H1 (cell line): ENCODE results near the gene TPD52L1. TPM values are rescaled to one million over a fixed set of nuclear protein-coding genes. Genes with fewer than 3 reads are reported as not detected.

ENCODE experiments used
- CTCF ChIA-PET: fragments of 300-600 bp; sonication (Branson Sonifier 250); formaldehyde crosslinking; loops from one replicate; lab custom pipeline; 2021; ENCODE audit not compliant: partially characterized antibody; lab: Charles Lee
- POLR2A ChIA-PET: fragments of 300-600 bp; sonication (Branson Sonifier 250); formaldehyde crosslinking; loops from one replicate; lab custom pipeline; 2021; ENCODE audit warnings: inconsistent platforms; ENCODE audit not compliant: partially characterized antibody; lab: Charles Lee
- DNase-seq, 2 experiments: peaks; one replicate each; pipeline versions ENCODE4 v3.0.0 to v3.0.0-alpha.2; 2010 to 2022; ENCODE audit warnings: low spot score in 2 of 2, low read depth in 1 of 2, mixed read lengths in 1 of 2
- FAIRE-seq: peaks from 2 replicates; lab custom pipeline; 2011; peaks lifted over from hg19 to GRCh38; lab: Jason Lieb, UNC
- H2AFZ ChIP-seq: 2 replicates; pipeline ENCODE4 v1.8.1; 2012; ENCODE audit warnings: low read length, inconsistent platforms
- H2AK5ac ChIP-seq: 2 replicates; pipeline ENCODE4 v1.6.1; 2013; ENCODE audit warnings: low read depth, low read length
- H2BK120ac ChIP-seq: replicated peaks from 2 replicates; pipeline ENCODE3; 2013; ENCODE audit warnings: low read depth, low read length, inconsistent platforms
- H2BK12ac ChIP-seq: 2 replicates; pipeline ENCODE4 v1.6.1; 2013; ENCODE audit warnings: low read depth, low read length
- H2BK15ac ChIP-seq: 2 replicates; pipeline ENCODE4 v1.6.1; 2013; ENCODE audit warnings: low read length
- H2BK20ac ChIP-seq: 2 replicates; pipeline ENCODE4 v1.6.1; 2013; ENCODE audit warnings: low read length
- H2BK5ac ChIP-seq: 2 replicates; pipeline ENCODE4 v1.6.1; 2013; ENCODE audit warnings: low read depth, low read length
- H3K14ac ChIP-seq: 2 replicates; pipeline ENCODE4 v1.6.1; 2013; ENCODE audit warnings: inconsistent platforms; ENCODE audit not compliant: insufficient read length
- H3K18ac ChIP-seq: 2 replicates; pipeline ENCODE4 v1.6.1; 2013; ENCODE audit warnings: low read length; ENCODE audit errors: extremely low read depth
- H3K23ac ChIP-seq: 2 replicates; pipeline ENCODE4 v1.6.1; 2013; ENCODE audit warnings: inconsistent platforms; ENCODE audit not compliant: insufficient read length
- H3K23me2 ChIP-seq: 2 replicates; pipeline ENCODE4 v1.6.1; 2013; ENCODE audit warnings: low read depth, low read length
- H3K27ac ChIP-seq: 2 replicates; pipeline ENCODE4 v1.6.1; 2011; ENCODE audit warnings: low read depth, low read length, inconsistent platforms
- H3K27me3 ChIP-seq, 4 experiments: replicated peaks in 1 of 4; 1 replicate in 1 of 4; 2 replicates in 3 of 4; pipeline versions ENCODE4 v1.6.1 to v1.8.1; 2011 to 2013; ENCODE audit warnings: low read length in 3 of 4, mild to moderate bottlenecking in 3 of 4, inconsistent platforms in 2 of 4, mixed read lengths in 2 of 4, moderate library complexity in 1 of 4; ENCODE audit not compliant: control insufficient read depth in 3 of 4, insufficient read depth in 3 of 4; ENCODE audit errors: extremely low read depth in 1 of 4
- H3K36me3 ChIP-seq, 4 experiments: 2 replicates each; pipeline versions ENCODE4 v1.6.1 to v1.8.1; 2011 to 2013; ENCODE audit warnings: mild to moderate bottlenecking in 4 of 4, low read length in 3 of 4, moderate library complexity in 2 of 4, control low read depth in 1 of 4, inconsistent platforms in 1 of 4; ENCODE audit not compliant: insufficient read depth in 4 of 4, control insufficient read depth in 2 of 4
- H3K4ac ChIP-seq: replicated peaks from 2 replicates; pipeline ENCODE3; 2013; ENCODE audit warnings: low read length, low read depth, mixed read lengths, inconsistent platforms; ENCODE audit not compliant: insufficient read length
- H3K4me1 ChIP-seq, 4 experiments: replicated peaks in 1 of 4; 1 replicate in 1 of 4; 2 replicates in 3 of 4; pipeline versions ENCODE4 v1.6.1 to v1.8.1; 2011 to 2013; ENCODE audit warnings: low read length in 3 of 4, inconsistent platforms in 2 of 4, mixed read lengths in 1 of 4; ENCODE audit not compliant: insufficient read depth in 4 of 4, control insufficient read depth in 3 of 4
- H3K4me2 ChIP-seq, 2 experiments: 2 replicates each; pipeline versions ENCODE4 v1.6.1 to v1.8.1; 2011 to 2013; ENCODE audit warnings: low read depth in 2 of 2, low read length in 2 of 2, control low read depth in 1 of 2, inconsistent platforms in 1 of 2, mild to moderate bottlenecking in 1 of 2; ENCODE audit not compliant: insufficient read depth in 1 of 2
- H3K4me3 ChIP-seq, 4 experiments: fragments of 200-600, 300-600 bp in 1 of 4; sonication (generic), shearing (Covaris generic), sonication (Bioruptor Twin) in 1 of 4; 2 replicates each; pipeline versions ENCODE4 v1.5.1 to v1.8.1; 2011 to 2016; ENCODE audit warnings: low read length in 4 of 4, low read depth in 3 of 4, control low read depth in 2 of 4, inconsistent platforms in 2 of 4, mild to moderate bottlenecking in 2 of 4, mixed read lengths in 1 of 4, moderate library complexity in 1 of 4; ENCODE audit not compliant: insufficient read depth in 2 of 4; ENCODE audit errors: extremely low read depth in 1 of 4
- H3K56ac ChIP-seq: replicated peaks from 2 replicates; pipeline ENCODE3; 2013; ENCODE audit warnings: low read depth, mild to moderate bottlenecking, mixed read lengths, low read length, inconsistent platforms; ENCODE audit not compliant: insufficient read length
- H3K79me1 ChIP-seq: 2 replicates; pipeline ENCODE4 v1.6.1; 2013; ENCODE audit warnings: low read depth, low read length, control low read depth
- H3K79me2 ChIP-seq, 2 experiments: 2 replicates each; pipeline versions ENCODE4 v1.6.1 to v1.8.1; 2012 to 2013; ENCODE audit warnings: low read length in 2 of 2, mild to moderate bottlenecking in 2 of 2, inconsistent platforms in 1 of 2; ENCODE audit not compliant: insufficient read depth in 2 of 2, control insufficient read depth in 1 of 2
- H3K9ac ChIP-seq, 4 experiments: replicated peaks in 1 of 4; 1 replicate in 1 of 4; 2 replicates in 3 of 4; pipeline versions ENCODE4 v1.6.1 to v1.8.1; 2011 to 2013; ENCODE audit warnings: low read depth in 3 of 4, low read length in 3 of 4, control low read depth in 2 of 4, mild to moderate bottlenecking in 2 of 4, moderate library complexity in 2 of 4, inconsistent platforms in 1 of 4; ENCODE audit errors: extremely low read depth in 1 of 4
- H3K9me3 ChIP-seq, 2 experiments: 2 replicates each; pipeline versions ENCODE4 v1.6.1 to v1.8.1; 2012 to 2013; ENCODE audit warnings: mild to moderate bottlenecking in 2 of 2, moderate library complexity in 2 of 2, control low read depth in 1 of 2, inconsistent platforms in 1 of 2, low read depth in 1 of 2, low read length in 1 of 2, mixed read lengths in 1 of 2; ENCODE audit not compliant: insufficient read depth in 2 of 2
- H4K20me1 ChIP-seq, 2 experiments: replicated peaks in 1 of 2; 2 replicates each; pipeline versions ENCODE3 to v1.8.1; 2011 to 2013; ENCODE audit warnings: inconsistent platforms in 2 of 2, low read length in 2 of 2, mild to moderate bottlenecking in 1 of 2; ENCODE audit not compliant: insufficient read depth in 2 of 2, control insufficient read depth in 1 of 2
- H4K5ac ChIP-seq: 2 replicates; pipeline ENCODE4 v1.6.1; 2013; ENCODE audit warnings: low read length, low read depth, mixed read lengths, inconsistent platforms; ENCODE audit not compliant: insufficient read length
- H4K8ac ChIP-seq: 2 replicates; pipeline ENCODE4 v1.8.0; 2013; ENCODE audit warnings: mild to moderate bottlenecking, moderate library complexity, low read length, inconsistent platforms; ENCODE audit not compliant: insufficient read depth; ENCODE audit errors: extremely low read depth
- H4K91ac ChIP-seq: replicated peaks from 2 replicates; pipeline ENCODE3; 2013; ENCODE audit warnings: low read length, mixed read lengths, inconsistent platforms; ENCODE audit not compliant: insufficient read length
- ASH2L ChIP-seq: fragments of 200-600, 300-600 bp; sonication (generic); IDR thresholded peaks from one replicate; pipeline ENCODE4 v1.7.1; 2017; ENCODE audit warnings: low read length
- CHD1 ChIP-seq: IDR thresholded peaks from 2 replicates; pipeline ENCODE4 v1.6.1; 2012; ENCODE audit warnings: low read depth, low read length, improper control_type of control experiment
- CTBP2 ChIP-seq: IDR thresholded peaks from 2 replicates; pipeline ENCODE4 v1.7.0; 2011; ENCODE audit warnings: borderline replicate concordance, mild to moderate bottlenecking, moderate library complexity, mixed read lengths, low read length; ENCODE audit not compliant: insufficient read depth, insufficient read length
- MAFK ChIP-seq: IDR thresholded peaks from 2 replicates; pipeline ENCODE4 v1.6.1; 2012; ENCODE audit warnings: low read depth, mild to moderate bottlenecking, improper control_type of control experiment, low read length
- POLR2AphosphoS5 ChIP-seq: IDR thresholded peaks from 2 replicates; pipeline ENCODE4 v1.6.1; 2011; ENCODE audit warnings: low read depth, low read length
- RAD21 ChIP-seq, 2 experiments: IDR thresholded peaks in 1 of 2; conservative IDR thresholded peaks in 1 of 2; 2 replicates each; pipeline ENCODE4 v1.6.1; 2011; ENCODE audit warnings: low read depth in 2 of 2, low read length in 2 of 2, improper control_type of control experiment in 1 of 2, inconsistent platforms in 1 of 2, mild to moderate bottlenecking in 1 of 2, moderate library complexity in 1 of 2
- RXRA ChIP-seq: IDR thresholded peaks from 2 replicates; pipeline ENCODE4 v1.6.1; 2011; ENCODE audit warnings: low read depth, mild to moderate bottlenecking, low read length, moderate library complexity; ENCODE audit not compliant: insufficient read depth
- SP2 ChIP-seq: IDR thresholded peaks from 2 replicates; pipeline ENCODE4 v1.6.1; 2012; ENCODE audit warnings: mild to moderate bottlenecking, low read length, inconsistent platforms
- TAF1 ChIP-seq: IDR thresholded peaks from 2 replicates; pipeline ENCODE4 v1.6.1; 2011; ENCODE audit warnings: mild to moderate bottlenecking, low read depth, low read length
- WGBS, 2 experiments: shearing (Covaris generic) in 1 of 2; methylation state at CpG; one replicate each; pipeline versions ENCODE4 v1.1.6 to v1.1.7; 2013 to 2015; ENCODE audit warnings: low lambda C conversion rate in 2 of 2, mixed read lengths in 2 of 2, inconsistent platforms in 1 of 2, low coverage in 1 of 2, missing lambda C conversion rate in 1 of 2; ENCODE audit not compliant: insufficient replicate concordance in 2 of 2, insufficient coverage in 1 of 2, insufficient read length in 1 of 2; ENCODE audit errors: extremely low coverage in 1 of 2, missing lambda C conversion rate in 1 of 2; 5-methylcytosine and 5-hydroxymethylcytosine counted together
- polyA plus RNA-seq, 7 experiments: library from polyadenylated mRNA; depleted of rRNA in 3 of 7; stranded (reverse) in 5 of 7; unstranded in 2 of 7; fragments of >200 nt in 5 of 7; fragments of 200-250 nt in 2 of 7; gene quantifications; 1 replicate in 5 of 7; 2 replicates in 1 of 7; 4 replicates in 1 of 7; pipeline versions ENCODE4 v1.2.1 to v1.2.3, GENCODE V29; 2011 to 2013; ENCODE audit warnings: missing spikeins in 2 of 7, mixed read lengths in 2 of 7
- total RNA-seq: library from RNA; stranded (reverse); fragmentation: NEBNext Ultra II Directional; extraction: Animal tissue kit (Norgen Biotek cat#: 25700); gene quantifications from 2 replicates; pipeline ENCODE4 v1.2.1, GENCODE V29; 2021
- TF ChIP-seq, protein P1 (sequence below): IDR thresholded peaks from 2 replicates; pipeline ENCODE4 v1.6.1; 2012; ENCODE audit warnings: inconsistent platforms

Gene TPD52L1
- total and polyA plus RNA-seq, 2 of the 8 experiments (the other 6 are each of a cell fraction or from before 2014, with no cell fraction given) = 7.4 to 14.2 TPM

DNA sequence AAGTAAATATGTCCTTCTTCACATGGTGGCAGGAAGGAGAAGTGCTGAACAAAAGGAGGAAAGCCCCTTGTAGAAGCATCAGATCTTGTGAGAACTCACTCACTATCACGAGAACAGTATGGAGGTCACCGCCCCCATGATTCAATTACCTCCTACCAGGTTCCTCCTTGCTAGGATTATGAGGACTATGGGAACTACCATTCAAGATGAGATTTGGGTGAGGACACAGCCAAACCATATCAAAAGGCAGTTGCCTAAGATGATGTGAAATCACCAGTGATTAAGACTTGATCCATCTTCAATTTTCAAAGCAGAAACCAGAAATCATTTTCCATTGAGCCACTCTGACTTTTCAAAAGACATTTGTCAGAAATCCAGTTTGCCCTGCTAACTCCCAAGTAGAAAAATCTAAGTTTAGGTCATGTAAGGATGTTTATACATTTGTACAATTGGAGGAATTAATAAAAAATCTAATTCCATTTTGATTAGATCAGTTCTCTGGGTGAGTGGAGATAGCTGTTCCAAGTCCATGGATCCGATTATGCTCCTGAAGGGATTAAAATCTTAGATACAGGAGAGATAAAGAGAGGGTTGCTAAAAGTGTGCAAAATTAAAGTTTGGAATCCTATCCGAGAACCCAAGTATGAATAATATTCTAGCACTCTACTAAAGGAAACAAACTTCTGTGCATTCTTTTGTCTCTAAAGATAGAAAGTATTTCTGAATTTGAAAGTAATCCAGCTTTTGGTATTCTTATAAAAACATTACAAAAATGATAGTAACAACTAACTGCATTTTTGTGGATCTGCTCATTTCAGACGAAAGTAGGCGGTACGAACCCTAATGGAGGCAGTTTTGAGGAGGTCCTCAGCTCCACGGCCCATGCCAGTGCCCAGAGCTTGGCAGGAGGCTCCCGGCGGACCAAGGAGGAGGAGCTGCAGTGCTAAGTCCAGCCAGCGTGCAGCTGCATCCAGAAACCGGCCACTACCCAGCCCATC, 108.7 kb downstream of the TPD52L1 start:
- H3K27ac ChIP-seq = no peak overlapping the region
- H2BK20ac ChIP-seq = no peak overlapping the region
- POLR2A ChIA-PET = interaction anchor here (1.5 to 1.6 kb wide), 2 partner anchors 10 to 16 kb away, joined by 3 read pairs; no protein-coding TSS in a partner anchor
- no peak overlapping the region for H3K56ac ChIP-seq
- H2AK5ac ChIP-seq = no peak overlapping the region
- H3K23ac ChIP-seq = no peak overlapping the region
- H3K4me3 ChIP-seq = no peak overlapping the region
- H3K9me3 ChIP-seq = no peaks in the 10 kb centered on the region
- H3K79me2 ChIP-seq = no peaks in the 10 kb centered on the region
- H3K18ac ChIP-seq = no peak overlapping the region
- H3K9ac ChIP-seq = no peak overlapping the region
- H3K4ac ChIP-seq = no peak overlapping the region
- no peak overlapping the region for H2AFZ ChIP-seq
- H4K8ac ChIP-seq = no peak overlapping the region
- no peak overlapping the region for H4K91ac ChIP-seq
- H2BK5ac ChIP-seq = no peak overlapping the region
- DNase-seq (no peak), FAIRE-seq (no peak)
- H4K20me1 ChIP-seq = no peaks in the 10 kb centered on the region
- H3K23me2 ChIP-seq = no peaks in the 10 kb centered on the region
- H2BK12ac ChIP-seq = no peak overlapping the region
- no peaks in the 10 kb centered on the region for H3K79me1 ChIP-seq
- no peak overlapping the region for H3K4me2 ChIP-seq
- WGBS, 2 experiments = 85% methylated on average over 12 of the region's 12 CpGs; no CpG with 5 or more reads in 1 of the 2 experiments
- H4K5ac ChIP-seq = no peak overlapping the region
- no peaks in the 10 kb centered on the region for H3K27me3 ChIP-seq
- H3K4me1 ChIP-seq = no peaks in the 10 kb centered on the region; a peak in 1 of 7 replicates
- H2BK15ac ChIP-seq = no peak overlapping the region
- CTCF ChIA-PET = interaction anchor here (0.7 to 1.0 kb wide), 2 partner anchors 69 to 70 kb away, joined by 3 to 4 read pairs; no protein-coding TSS in a partner anchor
- H3K36me3 ChIP-seq = no peaks in the 10 kb centered on the region
- no peak overlapping the region for H3K14ac ChIP-seq
- H2BK120ac ChIP-seq = no peak overlapping the region
- TF ChIP-seq RXRA = no peak
- TF ChIP-seq SP2 = no peak
- no peak for TF ChIP-seq CTBP2
- no peak for TF ChIP-seq RAD21 (IDR thresholded peaks at IDR 0.05 in 1 of 2, conservative IDR thresholded peaks at IDR 0.05 in 1 of 2; ENCODE audit: low read depth in 2 of 2, low read length in 2 of 2)
- no peak for TF ChIP-seq ASH2L
- no peak for TF ChIP-seq CHD1
- TF ChIP-seq, protein P1, sequence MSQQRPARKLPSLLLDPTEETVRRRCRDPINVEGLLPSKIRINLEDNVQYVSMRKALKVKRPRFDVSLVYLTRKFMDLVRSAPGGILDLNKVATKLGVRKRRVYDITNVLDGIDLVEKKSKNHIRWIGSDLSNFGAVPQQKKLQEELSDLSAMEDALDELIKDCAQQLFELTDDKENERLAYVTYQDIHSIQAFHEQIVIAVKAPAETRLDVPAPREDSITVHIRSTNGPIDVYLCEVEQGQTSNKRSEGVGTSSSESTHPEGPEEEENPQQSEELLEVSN = no peak
- no peak for TF ChIP-seq TAF1
- TF ChIP-seq POLR2AphosphoS5 = no peak
- no peak for TF ChIP-seq MAFK
